ENCODE data around the gene HSD17B2.

Gene HSD17B2

GRCh38 chr16:82146957-82147356 is 111.9 kb downstream of the HSD17B2 start:
- no peak for TF ChIP-seq YY1 (IDR thresholded peaks at IDR 0.05; ENCODE audit: low read depth)
- no peak for TF ChIP-seq FOXM1 (IDR thresholded peaks at IDR 0.05; ENCODE audit: borderline replicate concordance, low read depth)
- no peak for TF ChIP-seq TEAD4 (IDR thresholded peaks at IDR 0.05)
- TF ChIP-seq CREB1 (IDR thresholded peaks at IDR 0.05; ENCODE audit: low read depth) = no peak
- no peak for TF ChIP-seq RAD21 (IDR thresholded peaks at IDR 0.05; ENCODE audit: low read depth)
- no peak for TF ChIP-seq NFIC (IDR thresholded peaks at IDR 0.05)
- TF ChIP-seq REST (IDR thresholded peaks at IDR 0.05; ENCODE audit: low read depth) = no peak
- no peak for TF ChIP-seq ZBTB7A (IDR thresholded peaks at IDR 0.05; ENCODE audit: low read depth)
- TF ChIP-seq TCF12 (IDR thresholded peaks at IDR 0.05; ENCODE audit: low read depth) = no peak
- no peak for TF ChIP-seq CEBPB (IDR thresholded peaks at IDR 0.05)
- TF ChIP-seq TAF1 (IDR thresholded peaks at IDR 0.05; ENCODE audit: low read depth) = no peak

DNA sequence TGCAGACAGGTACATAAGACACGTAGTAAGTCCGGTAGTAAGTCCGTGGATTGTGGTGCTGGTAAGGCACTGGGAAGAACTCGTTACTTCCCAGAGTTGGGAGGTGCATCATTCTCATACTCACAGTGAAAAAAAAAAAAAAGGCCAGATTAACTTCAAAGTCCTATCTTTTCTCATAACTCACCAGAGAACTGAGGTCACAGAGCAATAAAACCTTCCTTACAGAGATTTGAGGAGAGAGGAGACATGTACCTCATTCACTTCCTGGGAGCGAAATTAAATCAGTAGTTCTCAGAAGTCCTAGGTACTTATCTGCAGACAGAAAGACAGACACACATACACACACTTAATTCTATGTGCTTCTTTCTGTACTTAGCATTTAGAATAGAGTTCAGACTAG is 112.5 kb downstream of the HSD17B2 start:
- TF ChIP-seq CREB1 (IDR thresholded peaks at IDR 0.05; ENCODE audit: low read depth) (no peak), RAD21 (IDR thresholded peaks at IDR 0.05; ENCODE audit: low read depth) (no peak), CEBPB (IDR thresholded peaks at IDR 0.05) (no peak), REST (IDR thresholded peaks at IDR 0.05; ENCODE audit: low read depth) (no peak), YY1 (IDR thresholded peaks at IDR 0.05; ENCODE audit: low read depth) (no peak)
- TF ChIP-seq, protein P1, sequence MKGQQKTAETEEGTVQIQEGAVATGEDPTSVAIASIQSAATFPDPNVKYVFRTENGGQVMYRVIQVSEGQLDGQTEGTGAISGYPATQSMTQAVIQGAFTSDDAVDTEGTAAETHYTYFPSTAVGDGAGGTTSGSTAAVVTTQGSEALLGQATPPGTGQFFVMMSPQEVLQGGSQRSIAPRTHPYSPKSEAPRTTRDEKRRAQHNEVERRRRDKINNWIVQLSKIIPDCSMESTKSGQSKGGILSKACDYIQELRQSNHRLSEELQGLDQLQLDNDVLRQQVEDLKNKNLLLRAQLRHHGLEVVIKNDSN (IDR thresholded peaks at IDR 0.05) = no peak
